Vagina (tissue), 2 donors: ENCODE measurements around the gene ELL2. TPM values are rescaled to one million over a fixed set of nuclear protein-coding genes. Genes with fewer than 3 reads are reported as not detected.

Experiments used
- DNase-seq, 2 donors: peaks; one replicate each; pipeline ENCODE4 v3.0.0-alpha.2; 2017; ENCODE audit errors: extremely low spot score in 2 of 2
- H3K27ac ChIP-seq: fragments of 200-600 bp; sonication (generic); one replicate; pipeline ENCODE4 v1.5.1; 2019
- H3K27me3 ChIP-seq: fragments of 200-600 bp; sonication (generic); one replicate; pipeline ENCODE4 v1.5.1; 2019
- H3K36me3 ChIP-seq, 2 donors: fragments of 200-600 bp; sonication (generic); one replicate each; pipeline ENCODE4 v1.5.1; 2017 to 2019
- H3K4me1 ChIP-seq: fragments of 200-600 bp; sonication (generic); one replicate; pipeline ENCODE4 v1.5.1; 2019
- H3K4me3 ChIP-seq, 2 donors: fragments of 200-600 bp; sonication (generic); 1 replicate in 1 of 2; 2 replicates in 1 of 2; pipeline ENCODE4 v1.5.1; 2016 to 2019
- H3K9me3 ChIP-seq: fragments of 200-600 bp; sonication (generic); one replicate; pipeline ENCODE4 v1.5.1; 2019
- CTCF ChIP-seq, 3 experiments: fragments of 450-650 bp in 2 of 3; fragments of 200-600 bp in 1 of 3; sonication (generic) in 1 of 3; IDR thresholded peaks; one replicate each; pipeline ENCODE4 v1.5.1; 2017 to 2019; ENCODE audit warnings: antibody characterized with exemption in 3 of 3, mild to moderate bottlenecking in 2 of 3, moderate library complexity in 2 of 3
- POLR2A ChIP-seq, 2 donors: fragments of 450-650 bp; IDR thresholded peaks; one replicate each; pipeline ENCODE4 v1.6.1; 2017; ENCODE audit warnings: antibody characterized with exemption in 2 of 2, mild to moderate bottlenecking in 2 of 2, moderate library complexity in 2 of 2
- POLR2AphosphoS5 ChIP-seq, 2 donors: sonication (generic); formaldehyde crosslinking; IDR thresholded peaks; one replicate each; pipeline ENCODE4 v1.9.0; 2017; ENCODE audit warnings: antibody characterized with exemption in 2 of 2, mild to moderate bottlenecking in 2 of 2, low read depth in 1 of 2; ENCODE audit not compliant: insufficient read depth in 1 of 2
- intact Hi-C: fragments of 100-400 bp; cut with DNase I; formaldehyde crosslinking; loops from one replicate; pipeline ENCODE4 v1.15.1; 2023
- total RNA-seq: library from RNA; depleted of rRNA; stranded (reverse); fragments of >200 nt; gene quantifications from one replicate; pipeline ENCODE4 v1.2.3, GENCODE V29; 2016

Gene ELL2
- total RNA-seq, 1 donor from 2014 or later, result 113 TPM

GRCh38 chr5:95989283-95990048 lies 27.8 kb upstream of the ELL2 start:
- H3K27ac ChIP-seq, result no peak overlapping the region
- intact Hi-C loops, result no loop called here

GRCh38 chr5:95988877-95989276 lies 27.2 kb upstream of the ELL2 start:
- no peaks in the 10 kb centered on the region for H3K27me3 ChIP-seq
- intact Hi-C loops, result no loop called here
- no peaks in the 10 kb centered on the region for H3K4me1 ChIP-seq
- TF ChIP-seq POLR2AphosphoS5 (IDR thresholded peaks at IDR 0.05; ENCODE audit: insufficient read depth in 1 of 2, low read depth in 1 of 2) (no peak), POLR2A (IDR thresholded peaks at IDR 0.05) (no peak), CTCF (IDR thresholded peaks at IDR 0.05) (no peak)
- H3K36me3 ChIP-seq, result no peaks in the 10 kb centered on the region
- no peaks in the 10 kb centered on the region for H3K9me3 ChIP-seq
- no peak overlapping the region for H3K4me3 ChIP-seq
- no peak overlapping the region for H3K27ac ChIP-seq
- no peak for DNase-seq

More at GRCh38 chr5:95989283-95990048, 27.8 kb upstream of the ELL2 start:
- Histone ChIP-seq H3K27me3 (no peaks in the 10 kb centered on the region), H3K9me3 (no peaks in the 10 kb centered on the region), H3K4me1 (no peaks in the 10 kb centered on the region), H3K4me3 (no peak overlapping the region), H3K36me3 (no peaks in the 10 kb centered on the region)
- no peak for TF ChIP-seq CTCF (IDR thresholded peaks at IDR 0.05)
- no peak for TF ChIP-seq POLR2A (IDR thresholded peaks at IDR 0.05)
- no peak for TF ChIP-seq POLR2AphosphoS5 (IDR thresholded peaks at IDR 0.05; ENCODE audit: insufficient read depth in 1 of 2, low read depth in 1 of 2)
- DNase-seq, result no peak

DNA sequence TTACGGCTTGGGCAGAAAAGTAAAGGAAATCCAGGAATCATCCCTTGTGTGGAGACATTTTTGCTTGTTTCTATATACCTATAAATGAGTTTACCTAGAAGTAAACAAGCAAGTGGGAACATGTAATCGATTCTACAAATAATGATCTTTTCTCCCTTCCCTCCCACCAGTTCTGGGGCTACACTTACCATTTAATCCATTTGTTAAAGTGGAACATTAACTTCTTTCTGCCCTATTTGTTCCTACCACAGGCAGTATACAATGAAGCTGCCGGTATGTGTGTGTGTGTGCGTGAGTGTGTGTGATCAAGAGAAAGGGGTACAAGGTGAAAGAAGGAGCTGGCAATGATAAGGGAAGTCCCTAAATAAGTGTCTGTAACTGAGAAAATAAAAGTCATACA lies 26.4 kb upstream of the ELL2 start:
- no peak overlapping the region for H3K4me3 ChIP-seq
- H3K4me1 ChIP-seq, result no peaks in the 10 kb centered on the region
- H3K27me3 ChIP-seq, result no peaks in the 10 kb centered on the region
- TF ChIP-seq POLR2AphosphoS5 (IDR thresholded peaks at IDR 0.05; ENCODE audit: insufficient read depth in 1 of 2, low read depth in 1 of 2) (no peak), CTCF (IDR thresholded peaks at IDR 0.05) (no peak), POLR2A (IDR thresholded peaks at IDR 0.05) (no peak)
- intact Hi-C loops, result no loop called here
- H3K27ac ChIP-seq, result no peak overlapping the region
- no peaks in the 10 kb centered on the region for H3K36me3 ChIP-seq
- no peak for DNase-seq
- no peaks in the 10 kb centered on the region for H3K9me3 ChIP-seq

- Histone ChIP-seq H3K27ac (no peak overlapping the region), H3K4me1 (no peaks in the 10 kb centered on the region), H3K36me3 (no peaks in the 10 kb centered on the region), H3K4me3 (no peak overlapping the region), H3K27me3 (no peaks in the 10 kb centered on the region), H3K9me3 (no peaks in the 10 kb centered on the region)
- TF ChIP-seq POLR2A (IDR thresholded peaks at IDR 0.05) (no peak), POLR2AphosphoS5 (IDR thresholded peaks at IDR 0.05; ENCODE audit: insufficient read depth in 1 of 2, low read depth in 1 of 2) (no peak), CTCF (IDR thresholded peaks at IDR 0.05) (no peak)
- DNase-seq, result no peak
- intact Hi-C loops, result no loop called here
These were observed 25.4 kb upstream of the ELL2 start for GRCh38 chr5:95986937-95987520.

- no peak for DNase-seq
- Histone ChIP-seq H3K4me3 (no peak overlapping the region), H3K4me1 (no peaks in the 10 kb centered on the region), H3K36me3 (no peaks in the 10 kb centered on the region), H3K9me3 (no peaks in the 10 kb centered on the region), H3K27me3 (no peaks in the 10 kb centered on the region), H3K27ac (no peak overlapping the region)
- intact Hi-C loops, result no loop called here
- TF ChIP-seq POLR2A (IDR thresholded peaks at IDR 0.05) (no peak), POLR2AphosphoS5 (IDR thresholded peaks at IDR 0.05; ENCODE audit: insufficient read depth in 1 of 2, low read depth in 1 of 2) (no peak), CTCF (IDR thresholded peaks at IDR 0.05) (no peak)
These were observed 24.4 kb upstream of the ELL2 start for GRCh38 chr5:95986001-95986400.
